K562 (cell line): ENCODE data around the gene ABHD3. TPM values are rescaled to one million over a fixed set of nuclear protein-coding genes. Genes with fewer than 3 reads are reported as not detected.
A peak's percentile ranks its signal among the peaks of the same experiment; 100 is the strongest.

Source experiments
- BRD4 ChIP-seq: fragments of 200-600 bp; sonication (generic); IDR thresholded peaks from 2 replicates; pipeline ENCODE4 v1.6.1; 2017; ENCODE audit warnings: inconsistent platforms
- CHD4 ChIP-seq: fragments of 200-600 bp; sonication (generic); IDR thresholded peaks from 3 replicates; pipeline ENCODE4 v1.6.1; 2012; ENCODE audit warnings: low read depth, mild to moderate bottlenecking, mixed read lengths, low read length, inconsistent platforms; ENCODE audit not compliant: insufficient read depth, insufficient replicate concordance, poor library complexity, severe bottlenecking
- CHD7 ChIP-seq: fragments of 200-600 bp; sonication (generic); IDR thresholded peaks from one replicate; pipeline ENCODE4 v1.6.1; 2012; ENCODE audit warnings: mild to moderate bottlenecking, low read depth, low read length, inconsistent platforms
- CREB1 ChIP-seq, 2 experiments: sonication (generic) in 1 of 2; formaldehyde crosslinking in 1 of 2; IDR thresholded peaks; 2 replicates each; pipeline versions ENCODE4 v1.6.1 to v1.8.0; 2012 to 2022; ENCODE audit warnings: inconsistent platforms in 1 of 2, mild to moderate bottlenecking in 1 of 2, missing genetic modification reagents in 1 of 2, moderate library complexity in 1 of 2
- DDX20 ChIP-seq: fragments of 450-650 bp; IDR thresholded peaks from 2 replicates; pipeline ENCODE4 v1.6.1; 2016; ENCODE audit warnings: missing genetic modification characterization, low read depth, mild to moderate bottlenecking, missing compliant biosample characterization, moderate library complexity
- HNRNPLL ChIP-seq: fragments of 200-400 bp; formaldehyde crosslinking; IDR thresholded peaks from 2 replicates; pipeline ENCODE4 v1.6.1; 2017; ENCODE audit warnings: low read length, low read depth, mild to moderate bottlenecking; ENCODE audit not compliant: poor library complexity, severe bottlenecking
- NR3C1 ChIP-seq: sonication (generic); formaldehyde crosslinking; IDR thresholded peaks from 2 replicates; pipeline ENCODE4 v1.8.1; 2022; ENCODE audit warnings: missing genetic modification reagents
- RREB1 ChIP-seq: fragments of 250-450 bp; sonication (Bioruptor Pico); IDR thresholded peaks from 2 replicates; pipeline ENCODE4 v1.4.0; 2020
- polyA plus RNA-seq, 8 experiments: library from polyadenylated mRNA; depleted of rRNA in 4 of 8; stranded (reverse) in 5 of 8; unstranded in 3 of 8; fragments of >200 nt; fragmentation: Nextera tagmentation in 2 of 8; fragmentation: Illumina TruSeq in 1 of 8; extraction: Ambion mirVana in 2 of 8; extraction: Trizol in 1 of 8; gene quantifications; 2 replicates each; pipeline versions ENCODE4 v1.2.1 to v1.2.3, GENCODE V29; 2011 to 2014; ENCODE audit warnings: inconsistent platforms in 1 of 8, missing spikeins in 1 of 8
- total RNA-seq, 7 experiments: library from RNA; depleted of rRNA in 6 of 7; stranded (reverse); fragments of >200 nt in 6 of 7; fragmentation: Illumina TruSeq in 2 of 7; extraction: Trizol in 2 of 7; gene quantifications; 2 replicates each; pipeline versions ENCODE4 v1.2.1 to v1.2.3, GENCODE V29; 2011 to 2021; ENCODE audit warnings: low replicate concordance in 1 of 7

Gene ABHD3
- total and polyA plus RNA-seq, 9 of the 15 experiments (the other 6 are each of a cell fraction or from before 2014, with no cell fraction given), result 6.3 to 38.8 (median 19.4) TPM

GRCh38 chr18:21741562-21742314 lies 37.2 kb upstream of the ABHD3 start (continued):
- TF ChIP-seq CHD4, result peak; percentile 43
- TF ChIP-seq NR3C1 (CRISPR knock-in tag), result 0 out of 2 replicates have a peak, but pooled peaks have one; percentile 50
- no peak for TF ChIP-seq CREB1 (IDR thresholded peaks at IDR 0.05)
- no peak for TF ChIP-seq CREB1 (CRISPR knock-in tag; IDR thresholded peaks at IDR 0.05)
- TF ChIP-seq DDX20 (tag), result no peak
- no peak for TF ChIP-seq RREB1 (CRISPR knock-in tag)
- TF ChIP-seq BRD4, result no peak
- TF ChIP-seq CHD7, result no peak
- TF ChIP-seq HNRNPLL, result peak; percentile 6
